IPS DF 4.7 (cell line): ENCODE data around the gene MRPL36.

Source experiments
- DNase-seq: peaks from one replicate; pipeline ENCODE4 v3.0.0-alpha.2; 2013; ENCODE audit warnings: low spot score; ENCODE audit errors: extremely low read depth

Gene MRPL36

GRCh38 chr5:1782385-1783215, 17.0 kb downstream of the MRPL36 start:
- no peak for DNase-seq

DNA sequence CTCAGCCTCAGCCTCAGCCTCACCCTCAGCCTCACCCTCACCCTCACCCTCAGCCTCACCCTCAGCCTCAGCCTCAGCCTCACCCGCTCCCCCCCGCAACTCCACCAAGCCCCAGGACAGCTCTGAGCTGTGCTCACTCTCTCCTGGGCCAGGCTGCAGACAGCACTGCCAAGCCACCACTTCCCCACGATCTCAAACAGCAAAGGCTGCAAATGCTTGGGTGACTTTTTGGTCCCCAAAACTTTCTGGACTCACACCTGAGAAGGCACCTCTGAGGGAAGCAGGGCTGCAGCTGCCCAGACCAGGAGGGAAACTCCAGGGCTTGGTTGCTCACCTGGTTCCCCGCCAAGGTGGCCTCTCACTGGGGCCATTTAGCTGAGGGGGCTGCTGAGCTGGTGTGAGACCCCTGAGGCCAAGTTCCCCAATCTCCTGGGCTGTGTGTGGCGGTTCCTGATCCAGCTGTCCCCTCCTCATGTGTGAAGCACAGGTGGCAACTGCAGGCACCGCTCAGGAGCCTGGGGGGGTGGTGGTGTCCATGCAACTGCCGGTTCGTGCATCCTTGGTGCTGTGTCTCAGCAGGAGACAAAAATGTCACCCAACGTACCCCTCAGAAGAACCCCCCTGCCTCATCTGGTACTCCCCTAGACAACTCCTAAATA, 17.8 kb downstream of the MRPL36 start:
- DNase-seq = no peak

DNA sequence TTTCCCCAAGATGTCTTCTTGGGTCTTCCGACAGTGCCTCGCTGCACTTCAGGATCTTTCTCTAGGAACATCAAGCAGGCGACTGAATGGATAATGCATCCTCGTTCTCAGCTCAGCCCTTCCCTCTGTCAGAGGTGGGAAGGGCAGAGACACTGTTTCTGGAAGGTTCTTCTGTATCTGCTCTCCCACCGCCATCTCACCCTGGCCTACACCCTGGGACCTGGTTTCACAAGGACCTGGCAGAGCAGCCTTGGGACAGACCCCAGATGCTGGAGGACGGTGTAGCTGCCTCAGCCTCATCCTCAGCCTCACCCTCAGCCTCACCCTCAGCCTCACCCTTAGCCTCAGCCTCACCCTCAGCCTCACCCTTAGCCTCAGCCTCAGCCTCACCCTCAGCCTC, 18.5 kb downstream of the MRPL36 start:
- DNase-seq = no peak

GRCh38 chr5:1780614-1780930, 19.1 kb downstream of the MRPL36 start:
- DNase-seq = no peak

DNA sequence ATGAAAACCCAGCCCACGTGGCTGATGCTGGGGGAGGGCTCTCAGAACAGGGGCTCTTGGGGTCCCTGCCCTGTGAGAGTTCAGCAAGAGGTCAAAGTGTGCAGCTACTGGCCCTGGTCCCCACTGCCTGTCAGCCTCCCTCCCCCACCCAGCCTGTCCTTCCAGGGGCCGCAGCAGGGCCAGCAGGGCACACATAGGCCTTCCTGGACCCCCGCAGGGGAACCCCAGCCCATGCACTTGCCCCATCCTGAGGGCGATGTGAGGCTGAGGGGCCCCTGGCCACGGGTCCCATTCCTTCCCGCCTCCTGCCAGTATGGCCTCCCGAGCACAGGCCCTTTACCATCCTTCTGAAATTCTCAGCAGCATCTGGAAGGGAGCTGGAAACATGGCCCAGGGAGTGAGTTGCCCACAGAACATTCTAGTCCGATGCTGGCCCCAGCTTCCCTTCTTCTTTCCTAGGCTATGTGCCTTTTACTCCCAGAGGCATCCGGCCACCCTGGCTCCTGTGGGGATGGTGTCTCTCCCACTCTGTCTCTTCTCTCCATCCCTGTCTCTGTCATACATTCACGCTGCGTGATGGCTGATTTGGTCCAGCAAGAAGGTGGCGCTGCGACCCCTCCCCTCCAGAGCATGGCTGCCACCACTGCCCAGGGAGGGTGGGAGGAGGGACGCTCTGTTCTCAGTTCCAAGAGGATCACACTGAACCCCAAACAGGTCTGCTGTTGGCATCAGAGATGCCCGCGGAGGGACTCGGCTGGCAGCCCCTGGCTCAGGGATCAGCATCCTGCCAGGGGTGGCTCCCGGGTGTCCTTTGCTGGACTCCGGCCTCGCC, 19.6 kb downstream of the MRPL36 start:
- DNase-seq = no peak

GRCh38 chr5:1779021-1779680, 20.5 kb downstream of the MRPL36 start:
- no peak for DNase-seq

GRCh38 chr5:1778138-1779020, 21.3 kb downstream of the MRPL36 start:
- no peak for DNase-seq

DNA sequence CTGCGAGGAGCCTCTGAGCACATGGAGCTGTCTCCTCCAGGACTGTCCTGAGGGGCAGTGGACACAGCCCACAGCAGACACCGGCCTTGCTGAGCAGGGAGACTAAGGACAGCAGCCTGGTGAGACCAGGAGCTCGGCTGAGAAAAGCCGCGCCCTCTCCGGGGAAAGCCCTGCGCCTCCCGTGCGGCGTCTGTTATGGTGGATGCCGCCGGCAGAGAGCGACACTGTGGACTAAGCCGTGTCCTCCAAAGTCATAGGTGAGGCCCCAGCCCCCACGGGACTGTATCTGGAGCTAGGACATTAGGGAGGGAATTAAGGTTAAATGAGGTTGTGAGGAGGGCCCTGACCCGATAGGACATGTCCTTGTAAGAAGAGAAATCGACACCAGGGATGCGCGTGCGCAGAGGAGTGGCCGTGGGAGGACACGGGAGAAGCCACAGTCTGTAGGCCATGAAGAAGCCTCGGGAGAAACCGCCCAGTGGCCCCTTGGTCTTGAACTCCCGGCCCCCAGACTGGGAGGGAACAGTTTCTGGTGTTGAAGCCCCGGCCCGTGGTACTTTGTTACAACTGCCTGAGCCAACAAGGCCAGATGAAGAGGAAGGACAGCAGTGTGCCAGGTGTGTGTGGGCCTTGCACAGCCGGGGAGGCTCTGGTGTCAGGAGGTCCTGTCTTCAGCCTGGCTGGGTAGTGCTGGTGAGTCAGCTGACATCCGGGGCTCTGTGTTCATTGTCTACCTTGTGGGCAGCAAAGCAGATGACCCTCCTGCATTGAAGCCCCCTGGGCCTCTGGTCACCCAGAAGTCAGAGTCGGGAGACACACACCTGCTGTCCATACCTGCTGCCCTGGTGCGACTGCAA, 22.1 kb downstream of the MRPL36 start:
- no peak for DNase-seq

DNA sequence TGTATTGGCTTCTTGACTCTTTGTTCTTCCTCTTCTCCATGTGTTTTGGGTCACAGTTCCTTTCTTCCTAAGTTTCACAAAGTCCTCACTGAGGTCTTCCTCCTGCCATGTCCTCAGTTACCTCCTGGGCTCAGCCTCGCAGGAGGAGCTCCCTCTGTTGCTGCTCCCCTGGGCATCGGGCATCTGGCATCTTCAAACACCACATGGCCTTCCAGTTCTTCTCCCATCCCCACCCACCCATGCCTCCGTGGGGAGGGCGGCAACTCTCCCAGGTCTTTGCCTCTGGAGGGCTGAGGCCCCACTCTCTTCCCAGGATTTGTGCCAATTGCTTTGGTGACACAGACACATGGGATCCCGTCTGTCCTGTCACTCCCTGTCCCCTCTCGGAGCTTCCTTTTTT, 22.8 kb downstream of the MRPL36 start:
- no peak for DNase-seq

- no peak for DNase-seq
Measured at GRCh38 chr5:1772634-1773033, 27.0 kb downstream of the MRPL36 start.

GRCh38 chr5:1771149-1772065, 28.2 kb downstream of the MRPL36 start:
- no peak for DNase-seq

DNA sequence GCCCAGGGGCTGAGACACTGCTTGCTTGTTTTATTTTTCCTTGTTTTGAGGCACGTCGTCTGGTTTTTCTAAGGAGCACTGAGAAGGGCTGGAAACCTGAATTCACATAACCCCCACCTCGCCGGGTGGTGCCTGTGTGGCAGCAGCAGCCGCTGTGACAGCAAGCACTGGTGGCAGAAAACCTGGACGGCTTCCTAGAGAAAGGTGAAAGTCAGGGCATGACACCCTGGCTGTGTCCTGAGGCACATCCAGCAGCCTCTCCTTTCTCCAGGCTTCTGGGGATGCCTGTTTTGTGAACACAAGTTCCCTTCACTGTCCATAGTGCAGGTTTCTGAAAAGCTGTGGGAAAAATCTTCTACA, 29.2 kb downstream of the MRPL36 start:
- no peak for DNase-seq

GRCh38 chr5:1769752-1770442, 29.7 kb downstream of the MRPL36 start:
- no peak for DNase-seq

DNA sequence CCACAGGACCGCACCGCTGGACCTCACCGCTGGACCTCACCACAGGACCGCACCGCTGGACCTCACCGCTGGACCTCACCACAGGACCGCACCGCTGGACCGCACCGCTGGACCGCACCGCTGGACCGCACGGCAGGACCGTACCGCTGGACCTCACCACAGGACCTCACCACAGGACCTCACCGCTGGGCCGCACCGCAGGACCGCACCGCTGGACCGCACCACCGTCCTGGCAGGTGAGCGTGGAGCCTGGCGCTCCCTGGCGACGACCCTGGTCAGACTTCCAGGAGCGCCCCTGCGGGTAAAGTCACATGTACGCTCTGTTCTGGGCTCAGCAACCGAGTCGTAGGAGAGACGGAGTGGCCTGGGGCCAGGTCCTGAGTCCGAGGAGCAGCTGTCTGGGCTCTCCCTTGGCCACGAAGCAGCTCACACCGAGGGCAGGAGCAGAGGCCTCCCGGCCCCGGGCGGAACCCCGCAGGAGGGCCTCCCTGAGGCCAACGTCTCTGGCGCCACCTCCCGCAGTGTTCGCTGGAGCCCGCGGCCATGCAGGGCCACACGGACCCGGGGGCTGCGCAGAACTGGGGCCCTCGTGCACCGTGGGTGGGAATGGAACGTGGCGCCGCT, 30.5 kb downstream of the MRPL36 start:
- DNase-seq = no peak

GRCh38 chr5:1768283-1769000, 31.2 kb downstream of the MRPL36 start:
- no peak for DNase-seq

DNA sequence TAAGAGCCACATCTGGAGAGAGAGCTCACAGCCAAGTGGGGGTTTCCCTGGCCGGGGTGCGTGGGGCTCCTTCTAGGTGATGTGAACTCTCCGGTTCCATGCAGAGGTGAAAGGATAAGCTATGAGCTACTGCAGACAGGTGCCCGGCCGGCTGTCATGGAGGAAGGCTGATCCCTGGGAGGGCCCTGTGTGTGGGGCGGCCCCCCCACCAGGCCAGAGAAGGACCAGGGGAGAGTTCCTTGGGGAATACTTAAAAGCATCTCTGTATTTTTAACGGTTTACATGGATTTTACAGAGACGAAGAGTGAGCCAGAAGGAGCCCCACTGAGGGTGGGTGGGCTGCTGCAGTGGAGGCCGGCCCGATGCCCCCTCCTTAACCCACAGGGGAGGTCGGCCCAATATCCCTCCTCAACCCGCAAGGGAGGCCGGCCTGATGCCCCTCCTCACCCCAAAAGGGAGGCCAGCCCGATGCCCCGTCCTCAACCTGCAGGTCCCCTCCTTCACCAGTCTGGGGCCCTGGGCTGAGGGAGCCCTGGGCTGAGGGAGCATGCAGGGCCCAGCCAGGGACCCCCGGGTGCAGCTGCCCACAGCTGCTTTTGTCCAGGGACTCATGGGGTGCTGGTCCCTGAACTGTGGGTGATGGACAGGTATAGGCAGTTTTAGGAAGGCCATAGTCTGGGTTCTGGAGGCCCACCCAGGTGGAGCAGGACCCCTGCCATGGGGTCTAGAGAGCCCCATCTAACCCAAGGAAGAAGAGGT, 31.9 kb downstream of the MRPL36 start:
- DNase-seq = no peak
